Tibial artery (tissue), 4 donors: ENCODE data around the gene ARHGAP36.

ENCODE experiments used
- DNase-seq, 2 donors: peaks; one replicate each; pipeline ENCODE4 v3.0.0-alpha.2; 2019
- H3K27ac ChIP-seq, 2 donors: fragments of 200-600 bp; sonication (generic) in 1 of 2; 1 replicate in 1 of 2; 2 replicates in 1 of 2; pipeline ENCODE4 v1.5.1; 2018 to 2019; ENCODE audit warnings: mild to moderate bottlenecking in 1 of 2
- H3K27me3 ChIP-seq, 2 donors: fragments of 200-600 bp; sonication (generic) in 1 of 2; one replicate each; pipeline versions ENCODE4 v1.5.1 to v1.6.0; 2016 to 2019
- H3K36me3 ChIP-seq, 3 donors: fragments of 200-600 bp; sonication (generic) in 2 of 3; one replicate each; pipeline ENCODE4 v1.5.1; 2016 to 2019; ENCODE audit warnings: mild to moderate bottlenecking in 2 of 3
- H3K4me1 ChIP-seq, 4 donors: fragments of 200-600 bp; sonication (generic) in 2 of 4; 1 replicate in 3 of 4; 2 replicates in 1 of 4; pipeline ENCODE4 v1.5.1; 2016 to 2019
- H3K4me3 ChIP-seq, 2 donors: fragments of 200-600 bp; sonication (generic) in 1 of 2; 1 replicate in 1 of 2; 2 replicates in 1 of 2; pipeline ENCODE4 v1.5.1; 2018 to 2019; ENCODE audit warnings: mild to moderate bottlenecking in 2 of 2
- H3K9me3 ChIP-seq, 3 donors: fragments of 200-600 bp; sonication (generic) in 1 of 3; one replicate each; pipeline ENCODE4 v1.5.1; 2016 to 2019
- CTCF ChIP-seq, 2 experiments: fragments of 200-600 bp in 1 of 2; fragments of 450-650 bp in 1 of 2; IDR thresholded peaks; one replicate each; pipeline ENCODE4 v1.5.1; 2017 to 2019; ENCODE audit warnings: antibody characterized with exemption in 2 of 2, mild to moderate bottlenecking in 1 of 2, moderate library complexity in 1 of 2
- intact Hi-C: fragments of 100-400 bp; cut with DNase I; formaldehyde crosslinking; loops from one replicate; pipeline ENCODE4 v1.15.0; 2023; ENCODE audit warnings: low total_unique reads

ARHGAP36 gene

GRCh38 chrX:131040781-131041180 is 17.4 kb upstream of the ARHGAP36 start:
- H3K4me1 ChIP-seq = no peaks in the 10 kb centered on the region
- no peak for DNase-seq
- no peak overlapping the region for H3K4me3 ChIP-seq
- no peaks in the 10 kb centered on the region for H3K9me3 ChIP-seq
- no peak overlapping the region for H3K27ac ChIP-seq
- intact Hi-C loops = no loop called here
- H3K36me3 ChIP-seq = no peaks in the 10 kb centered on the region
- TF ChIP-seq CTCF (IDR thresholded peaks at IDR 0.05) = no peak
- H3K27me3 ChIP-seq = no peaks in the 10 kb centered on the region

DNA sequence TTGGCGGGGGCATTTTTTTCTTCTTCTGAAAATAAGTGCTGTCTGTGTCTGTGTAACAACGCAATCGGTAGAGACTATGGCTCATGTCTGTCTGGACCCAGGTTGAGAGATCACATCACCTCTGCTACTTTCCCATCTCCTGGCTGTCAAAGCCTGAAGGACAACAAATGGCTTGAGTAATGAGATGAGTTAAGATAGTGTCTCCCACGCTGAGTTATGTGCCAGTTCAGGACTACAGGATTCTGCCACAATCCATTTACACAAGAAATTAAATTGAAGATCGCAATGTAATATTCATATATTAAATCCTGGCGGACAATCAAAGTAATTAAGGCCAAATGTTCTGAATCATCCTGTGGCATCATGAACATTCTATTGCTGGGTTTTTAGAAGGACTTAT is 16.5 kb upstream of the ARHGAP36 start:
- no peaks in the 10 kb centered on the region for H3K9me3 ChIP-seq
- no peak for DNase-seq

GRCh38 chrX:131045726-131046125 is 12.4 kb upstream of the ARHGAP36 start:
- intact Hi-C loops = no loop called here
- Histone ChIP-seq H3K27me3 (no peaks in the 10 kb centered on the region), H3K4me3 (no peak overlapping the region), H3K27ac (no peak overlapping the region), H3K9me3 (no peaks in the 10 kb centered on the region), H3K4me1 (no peaks in the 10 kb centered on the region), H3K36me3 (no peaks in the 10 kb centered on the region)
- no peak for DNase-seq
- no peak for TF ChIP-seq CTCF (IDR thresholded peaks at IDR 0.05)

More for the DNA sequence above, 16.5 kb upstream of the ARHGAP36 start:
- no peaks in the 10 kb centered on the region for H3K36me3 ChIP-seq
- H3K27ac ChIP-seq = no peak overlapping the region
- no peaks in the 10 kb centered on the region for H3K27me3 ChIP-seq
- no peak overlapping the region for H3K4me3 ChIP-seq
- intact Hi-C loops = no loop called here
- H3K4me1 ChIP-seq = no peaks in the 10 kb centered on the region
- TF ChIP-seq CTCF (IDR thresholded peaks at IDR 0.05) = no peak

DNA sequence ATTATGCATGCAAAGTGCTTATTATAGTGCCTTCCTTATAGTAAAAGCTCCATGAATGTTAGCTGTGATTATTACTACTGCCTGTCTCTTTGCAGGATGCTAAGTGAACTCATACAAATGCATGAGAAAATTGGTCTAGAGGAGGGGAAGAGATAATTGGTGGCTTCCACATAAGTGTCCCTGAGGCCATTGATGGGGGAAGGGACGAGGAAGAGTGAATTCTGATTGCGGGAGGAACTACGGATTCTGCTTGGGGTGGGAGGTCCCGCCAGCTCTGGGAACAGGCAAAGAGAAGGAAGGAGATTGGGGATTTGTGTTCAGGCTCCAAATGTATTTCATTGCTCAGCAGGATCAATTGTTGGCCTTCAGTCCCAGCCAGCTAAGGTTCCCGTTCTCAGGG is 11.6 kb upstream of the ARHGAP36 start:
- H3K4me1 ChIP-seq = no peaks in the 10 kb centered on the region
- intact Hi-C loops = no loop called here
- no peak for TF ChIP-seq CTCF (IDR thresholded peaks at IDR 0.05)
- no peaks in the 10 kb centered on the region for H3K36me3 ChIP-seq
- H3K27ac ChIP-seq = no peak overlapping the region
- H3K9me3 ChIP-seq = no peaks in the 10 kb centered on the region
- DNase-seq = no peak
- H3K4me3 ChIP-seq = no peak overlapping the region
- no peaks in the 10 kb centered on the region for H3K27me3 ChIP-seq

DNA sequence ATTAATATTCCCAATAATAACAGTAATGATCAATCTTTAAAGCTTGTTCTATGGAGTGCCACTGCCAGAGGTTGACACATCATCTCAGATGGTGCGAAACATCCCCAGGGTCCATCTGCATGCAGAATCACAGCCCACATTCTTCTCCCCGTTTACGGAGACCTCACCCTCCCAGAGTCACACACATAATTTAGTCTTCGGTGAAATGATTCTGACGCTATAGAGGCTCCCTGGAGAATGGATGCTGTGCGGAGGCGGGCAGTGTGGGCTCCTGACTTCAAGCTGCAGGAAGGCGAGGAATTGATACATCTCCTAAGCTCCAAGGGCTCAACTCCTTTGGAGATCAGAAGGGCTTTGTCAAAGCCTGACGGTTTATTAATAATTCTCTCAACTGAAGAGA is 11.0 kb upstream of the ARHGAP36 start:
- no peak for DNase-seq

More for the DNA sequence above, 11.0 kb upstream of the ARHGAP36 start:
- no peak for TF ChIP-seq CTCF (IDR thresholded peaks at IDR 0.05)
- no peak overlapping the region for H3K27ac ChIP-seq
- H3K4me3 ChIP-seq = no peak overlapping the region
- H3K4me1 ChIP-seq = no peaks in the 10 kb centered on the region
- H3K36me3 ChIP-seq = no peaks in the 10 kb centered on the region
- H3K9me3 ChIP-seq = no peaks in the 10 kb centered on the region
- intact Hi-C loops = no loop called here
- H3K27me3 ChIP-seq = no peaks in the 10 kb centered on the region
